HCT116 (cell line): Measurements from ENCODE around the gene SPACA9. TPM values are rescaled to one million over a fixed set of nuclear protein-coding genes. Genes with fewer than 3 reads are reported as not detected.

Source experiments
- ATAC-seq: fragments of 200-7000 bp; cut with Tn5 transposase; 2 replicates; pipeline ENCODE4 v1.9.1; 2020; ENCODE audit warnings: mild to moderate bottlenecking, moderate library complexity
- BruUV-seq: library from RNA; stranded (reverse); fragments of 400-500 nt; replicated peaks from 2 replicates; lab custom pipeline; 2021; lab: Mats Ljungman, UMichigan
- CTCF ChIA-PET: fragments of 300-600 bp; sonication (Branson Sonifier 250); formaldehyde crosslinking; loops from one replicate; lab custom pipeline; 2021; ENCODE audit warnings: antibody characterized with exemption; lab: Charles Lee
- POLR2A ChIA-PET: fragments of 300-600, 350-600 bp; sonication (Branson Sonifier 250); formaldehyde crosslinking; loops from one replicate; lab custom pipeline; 2021; ENCODE audit warnings: antibody characterized with exemption; lab: Charles Lee
- RAD21 ChIA-PET, 2 experiments: fragments of 300-600 bp; sonication (Branson Sonifier 250); formaldehyde crosslinking; loops; one replicate each; lab custom pipeline; 2023; ENCODE audit warnings: low total read pairs in 2 of 2; ENCODE audit not compliant: uncharacterized antibody in 2 of 2, unreplicated experiment in 2 of 2, low non-redundant PET in 1 of 2; lab: Charles Lee
- DNase-seq: peaks from one replicate; pipeline ENCODE4 v3.0.0-alpha.2; 2010; ENCODE audit warnings: low read depth, low spot score
- H2AFZ ChIP-seq: fragments of 200-600 bp; shearing (Covaris generic), sonication (generic); 2 replicates; pipeline ENCODE4 v1.6.1; 2017; ENCODE audit warnings: low read depth, mixed run types, mixed read lengths, antibody characterized with exemption, low read length; ENCODE audit not compliant: poor library complexity, severe bottlenecking
- H3K27ac ChIP-seq: 2 replicates; pipeline ENCODE4 v1.5.1; 2012; ENCODE audit warnings: low read depth, low read length
- H3K27me3 ChIP-seq: fragments of 200-600 bp; sonication (generic); 2 replicates; pipeline ENCODE4 v1.6.1; 2016; ENCODE audit warnings: mixed run types, low read length, mixed read lengths; ENCODE audit not compliant: insufficient read depth
- H3K36me3 ChIP-seq, 2 experiments: fragments of 200-500 bp in 1 of 2; fragments of 200-600 bp in 1 of 2; sonication (Bioruptor generic) in 1 of 2; sonication (generic) in 1 of 2; 2 replicates each; pipeline versions ENCODE4 v1.5.1 to v1.6.1; 2014 to 2016; ENCODE audit warnings: low read length in 2 of 2, inconsistent platforms in 1 of 2, mixed read lengths in 1 of 2, mixed run types in 1 of 2; ENCODE audit not compliant: insufficient read depth in 2 of 2, control insufficient read depth in 1 of 2
- H3K4me1 ChIP-seq, 2 experiments: fragments of 200-600 bp in 1 of 2; sonication (generic) in 1 of 2; 2 replicates each; pipeline versions ENCODE4 v1.5.1 to v1.6.1; 2012 to 2017; ENCODE audit warnings: low read length in 2 of 2, inconsistent platforms in 1 of 2, mild to moderate bottlenecking in 1 of 2, mixed read lengths in 1 of 2, mixed run types in 1 of 2, moderate library complexity in 1 of 2; ENCODE audit not compliant: insufficient read depth in 2 of 2, control insufficient read depth in 1 of 2
- H3K4me2 ChIP-seq: fragments of 200-600 bp; sonication (generic); 2 replicates; pipeline ENCODE4 v1.6.1; 2017; ENCODE audit warnings: mixed run types, low read length, mixed read lengths
- H3K4me3 ChIP-seq, 2 experiments: fragments of 200-600 bp in 1 of 2; sonication (generic) in 1 of 2; replicated peaks in 1 of 2; 2 replicates each; pipeline ENCODE4 v1.5.1; 2011 to 2016; ENCODE audit warnings: low read length in 2 of 2, control low read depth in 1 of 2, low read depth in 1 of 2, mild to moderate bottlenecking in 1 of 2, mixed read lengths in 1 of 2, mixed run types in 1 of 2
- H3K79me2 ChIP-seq: fragments of 200-600 bp; sonication (generic); 2 replicates; pipeline ENCODE4 v1.6.1; 2017; ENCODE audit warnings: mild to moderate bottlenecking, mixed run types, low read length, moderate library complexity, mixed read lengths; ENCODE audit not compliant: insufficient read depth
- H3K9ac ChIP-seq: fragments of 200-600 bp; sonication (generic); 2 replicates; pipeline ENCODE4 v1.6.1; 2016; ENCODE audit warnings: low read length, mixed read lengths
- H3K9me2 ChIP-seq: fragments of 200-600 bp; sonication (generic), shearing (Covaris generic); 2 replicates; pipeline ENCODE4 v1.6.1; 2017; ENCODE audit warnings: mixed run types, mild to moderate bottlenecking, moderate library complexity; ENCODE audit not compliant: insufficient read depth
- H3K9me3 ChIP-seq, 2 experiments: fragments of 200-500 bp in 1 of 2; fragments of 200-600 bp in 1 of 2; sonication (Bioruptor generic) in 1 of 2; sonication (generic) in 1 of 2; 2 replicates each; pipeline ENCODE4 v1.6.1; 2014 to 2017; ENCODE audit warnings: low read length in 2 of 2, mixed read lengths in 2 of 2, inconsistent platforms in 1 of 2, low read depth in 1 of 2, mild to moderate bottlenecking in 1 of 2, mixed run types in 1 of 2, moderate library complexity in 1 of 2; ENCODE audit not compliant: control insufficient read depth in 1 of 2, insufficient read depth in 1 of 2
- H4K20me1 ChIP-seq: fragments of 200-600 bp; sonication (generic), shearing (Covaris generic); 2 replicates; pipeline ENCODE4 v1.6.1; 2017; ENCODE audit warnings: mixed run types, mild to moderate bottlenecking, moderate library complexity; ENCODE audit not compliant: insufficient read depth
- FOSL1 ChIP-seq: IDR thresholded peaks from 2 replicates; pipeline ENCODE4 v1.6.1; 2012; ENCODE audit warnings: low read depth
- REST ChIP-seq: IDR thresholded peaks from 2 replicates; pipeline ENCODE4 v1.6.1; 2012; ENCODE audit warnings: low read depth
- ZBTB33 ChIP-seq: IDR thresholded peaks from 2 replicates; pipeline ENCODE4 v1.6.1; 2011; ENCODE audit warnings: mild to moderate bottlenecking, low read length, moderate library complexity; ENCODE audit not compliant: insufficient replicate concordance; ENCODE audit errors: extremely low read depth
- intact Hi-C: fragments of 100-400 bp; cut with micrococcal nuclease; formaldehyde crosslinking; loops from 2 replicates; pipeline ENCODE4 v1.10.0; 2022
- total RNA-seq: library from RNA; stranded (reverse); gene quantifications from one replicate; pipeline ENCODE4 v1.2.1, GENCODE V29; 2021; ENCODE audit not compliant: unreplicated experiment

SPACA9 gene
- total RNA-seq, 1 experiment from 2014 or later: 8.0 TPM

GRCh38 chr9:132877458-132877823 is 1.3 kb upstream of the SPACA9 start:
- no peaks in the 10 kb centered on the region for H4K20me1 ChIP-seq
- BruUV-seq: no TSS peak
- no peak overlapping the region for H2AFZ ChIP-seq
- POLR2A ChIA-PET: no interaction called here
- no peaks in the 10 kb centered on the region for H3K27me3 ChIP-seq
- no peaks in the 10 kb centered on the region for H3K9me3 ChIP-seq
- peak overlapping the region; percentile 97 for H3K9ac ChIP-seq
- intact Hi-C loops: no loop called here
- H3K79me2 ChIP-seq: no peaks in the 10 kb centered on the region
- no peak for TF ChIP-seq ZBTB33
- TF ChIP-seq FOSL1: no peak
- TF ChIP-seq REST: no peak
- TF ChIP-seq, all 23 proteins: peak for 0
- H3K27ac ChIP-seq: peak overlapping the region; percentile 45; the same call in 1 of the 2 replicates
- RAD21 ChIA-PET: no interaction called here
- H3K4me3 ChIP-seq: peak overlapping the region; percentile 99
- peak overlapping the region; percentile 99 for H3K4me2 ChIP-seq
- no peaks in the 10 kb centered on the region for H3K36me3 ChIP-seq
- ATAC-seq (no peak), DNase-seq (no peak)
- CTCF ChIA-PET: no interaction called here
- no peaks in the 10 kb centered on the region for H3K9me2 ChIP-seq
- peaks cover 7 to 28% of the 10 kb centered on the region in 2 experiments; a peak in 2 of 4 replicates for H3K4me1 ChIP-seq
